Measurements from ENCODE around the gene FKBP11.

DNA sequence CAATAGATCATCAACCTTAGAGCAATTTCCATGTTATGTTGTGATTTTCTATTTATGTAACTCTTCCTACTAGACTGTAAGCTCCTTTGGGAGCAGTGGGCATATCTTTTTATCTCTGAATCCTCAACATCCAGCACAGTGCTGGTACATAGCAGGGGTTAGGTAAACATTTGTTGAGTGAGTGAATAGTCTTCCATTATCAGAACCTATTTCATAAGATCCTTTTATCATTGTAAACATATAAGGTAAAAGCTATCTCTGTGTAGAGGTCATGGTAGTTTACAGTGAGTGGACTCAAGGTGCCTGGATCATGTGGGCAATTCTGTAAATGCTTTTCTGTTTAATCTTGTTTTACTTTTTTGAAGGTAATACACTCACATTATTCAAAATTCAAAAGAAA is 15.1 kb downstream of the FKBP11 start:
- TF ChIP-seq, protein P1, sequence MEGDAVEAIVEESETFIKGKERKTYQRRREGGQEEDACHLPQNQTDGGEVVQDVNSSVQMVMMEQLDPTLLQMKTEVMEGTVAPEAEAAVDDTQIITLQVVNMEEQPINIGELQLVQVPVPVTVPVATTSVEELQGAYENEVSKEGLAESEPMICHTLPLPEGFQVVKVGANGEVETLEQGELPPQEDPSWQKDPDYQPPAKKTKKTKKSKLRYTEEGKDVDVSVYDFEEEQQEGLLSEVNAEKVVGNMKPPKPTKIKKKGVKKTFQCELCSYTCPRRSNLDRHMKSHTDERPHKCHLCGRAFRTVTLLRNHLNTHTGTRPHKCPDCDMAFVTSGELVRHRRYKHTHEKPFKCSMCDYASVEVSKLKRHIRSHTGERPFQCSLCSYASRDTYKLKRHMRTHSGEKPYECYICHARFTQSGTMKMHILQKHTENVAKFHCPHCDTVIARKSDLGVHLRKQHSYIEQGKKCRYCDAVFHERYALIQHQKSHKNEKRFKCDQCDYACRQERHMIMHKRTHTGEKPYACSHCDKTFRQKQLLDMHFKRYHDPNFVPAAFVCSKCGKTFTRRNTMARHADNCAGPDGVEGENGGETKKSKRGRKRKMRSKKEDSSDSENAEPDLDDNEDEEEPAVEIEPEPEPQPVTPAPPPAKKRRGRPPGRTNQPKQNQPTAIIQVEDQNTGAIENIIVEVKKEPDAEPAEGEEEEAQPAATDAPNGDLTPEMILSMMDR (IDR thresholded peaks at IDR 0.05), result no peak
- TF ChIP-seq POLR2AphosphoS5 (IDR thresholded peaks at IDR 0.05), result no peak
- TF ChIP-seq POLR2A (IDR thresholded peaks at IDR 0.05), result no peak

Data from breast epithelium (tissue), 3 donors.